CD14-positive monocyte (primary cell): ENCODE measurements around the gene PAQR5. TPM values are rescaled to one million over a fixed set of nuclear protein-coding genes. Genes with fewer than 3 reads are reported as not detected.

Source experiments
- DNase-seq, 3 donors: peaks; one replicate each; pipeline ENCODE4 v3.0.0-alpha.2; 2011 to 2022
- H2AFZ ChIP-seq: 2 replicates; pipeline ENCODE4 v1.6.0; 2012; ENCODE audit warnings: mild to moderate bottlenecking, low read depth, low read length, inconsistent platforms; ENCODE audit not compliant: insufficient read depth, poor library complexity, severe bottlenecking
- H3K27ac ChIP-seq, 2 donors: 1 replicate in 1 of 2; 2 replicates in 1 of 2; pipeline ENCODE4 v1.5.1; 2012 to 2013; ENCODE audit warnings: low read length in 2 of 2, control low read depth in 1 of 2, inconsistent platforms in 1 of 2, low read depth in 1 of 2, mild to moderate bottlenecking in 1 of 2
- H3K27me3 ChIP-seq, 2 donors: one replicate each; pipeline versions ENCODE4 v1.6.0 to v1.6.1; 2011 to 2013; ENCODE audit warnings: low read length in 2 of 2; ENCODE audit not compliant: control insufficient read depth in 2 of 2, insufficient read depth in 2 of 2
- H3K36me3 ChIP-seq, 2 donors: replicated peaks in 1 of 2; 1 replicate in 1 of 2; 2 replicates in 1 of 2; pipeline versions ENCODE4 v1.5.1 to v1.6.1; 2012 to 2013; ENCODE audit warnings: low read length in 2 of 2, control low read depth in 1 of 2, inconsistent platforms in 1 of 2, mild to moderate bottlenecking in 1 of 2; ENCODE audit not compliant: insufficient read depth in 2 of 2, control insufficient read depth in 1 of 2
- H3K4me1 ChIP-seq, 2 donors: 1 replicate in 1 of 2; 2 replicates in 1 of 2; pipeline versions ENCODE4 v1.5.1 to v1.6.1; 2012 to 2013; ENCODE audit warnings: low read length in 2 of 2, control low read depth in 1 of 2, inconsistent platforms in 1 of 2, mild to moderate bottlenecking in 1 of 2, moderate library complexity in 1 of 2; ENCODE audit not compliant: insufficient read depth in 2 of 2, control insufficient read depth in 1 of 2
- H3K4me2 ChIP-seq: replicated peaks from 2 replicates; pipeline ENCODE3; 2012; ENCODE audit warnings: low read length, moderate library complexity, mild to moderate bottlenecking; ENCODE audit not compliant: poor library complexity, severe bottlenecking; ENCODE audit errors: extremely low read depth
- H3K4me3 ChIP-seq, 3 experiments: fragments of 200-600 bp in 1 of 3; sonication (generic) in 1 of 3; replicated peaks in 1 of 3; 1 replicate in 2 of 3; 2 replicates in 1 of 3; pipeline ENCODE4 v1.5.1; 2011 to 2013; ENCODE audit warnings: low read length in 3 of 3, mild to moderate bottlenecking in 3 of 3, control low read depth in 2 of 3, low read depth in 2 of 3, inconsistent platforms in 1 of 3, moderate library complexity in 1 of 3
- H3K79me2 ChIP-seq: 2 replicates; pipeline ENCODE4 v1.6.0; 2012; ENCODE audit warnings: mild to moderate bottlenecking, control low read depth, inconsistent platforms, low read length, moderate library complexity; ENCODE audit not compliant: insufficient read depth
- H3K9ac ChIP-seq: 2 replicates; pipeline ENCODE4 v1.6.0; 2017; ENCODE audit warnings: low read length, mild to moderate bottlenecking; ENCODE audit not compliant: insufficient read depth, poor library complexity, severe bottlenecking
- H3K9me3 ChIP-seq, 2 donors: replicated peaks in 1 of 2; 1 replicate in 1 of 2; 2 replicates in 1 of 2; pipeline versions ENCODE4 v1.5.1 to v1.6.1; 2012 to 2013; ENCODE audit warnings: low read length in 2 of 2, control low read depth in 1 of 2; ENCODE audit not compliant: control insufficient read depth in 1 of 2, insufficient read depth in 1 of 2
- H4K20me1 ChIP-seq: 2 replicates; pipeline ENCODE4 v1.6.0; 2012; ENCODE audit warnings: mild to moderate bottlenecking, low read length, control low read depth, moderate library complexity; ENCODE audit not compliant: insufficient read depth
- H3K27ac Mint-ChIP-seq, 7 donors: one replicate each; pipeline ENCODE4 v1.8.0; 2020; ENCODE audit warnings: mild to moderate bottlenecking in 7 of 7, mixed read lengths in 7 of 7, moderate library complexity in 6 of 7, inconsistent platforms in 2 of 7
- H3K27me3 Mint-ChIP-seq, 3 donors: one replicate each; pipeline ENCODE4 v1.8.0; 2021 to 2022; ENCODE audit warnings: low read depth in 3 of 3, mild to moderate bottlenecking in 3 of 3, mixed read lengths in 3 of 3, moderate library complexity in 3 of 3, inconsistent platforms in 1 of 3
- H3K36me3 Mint-ChIP-seq, 2 donors: one replicate each; pipeline ENCODE4 v1.8.0; 2020; ENCODE audit warnings: mixed read lengths in 2 of 2, inconsistent platforms in 1 of 2, mild to moderate bottlenecking in 1 of 2
- H3K4me1 Mint-ChIP-seq: one replicate; pipeline ENCODE4 v1.8.0; 2020; ENCODE audit warnings: mild to moderate bottlenecking, mixed read lengths
- H3K4me3 Mint-ChIP-seq, 2 donors: one replicate each; pipeline ENCODE4 v1.8.0; 2020; ENCODE audit warnings: mild to moderate bottlenecking in 2 of 2, mixed read lengths in 2 of 2, moderate library complexity in 1 of 2
- H3K9me3 Mint-ChIP-seq, 7 donors: one replicate each; pipeline ENCODE4 v1.8.0; 2020 to 2022; ENCODE audit warnings: mixed read lengths in 7 of 7, mild to moderate bottlenecking in 6 of 7, moderate library complexity in 6 of 7, inconsistent platforms in 2 of 7
- CTCF ChIP-seq: fragments of 200-600 bp; IDR thresholded peaks from one replicate; pipeline ENCODE4 v1.8.0; 2022; ENCODE audit warnings: antibody characterized with exemption, mild to moderate bottlenecking
- WGBS: methylation state at CpG from one replicate; pipeline ENCODE4 v1.1.5; 2013; ENCODE audit warnings: missing lambda C conversion rate; ENCODE audit not compliant: insufficient coverage; 5-methylcytosine and 5-hydroxymethylcytosine counted together
- intact Hi-C, 2 donors: fragments of 100-400 bp; cut with micrococcal nuclease; formaldehyde crosslinking; loops; one replicate each; pipeline versions ENCODE4 v1.15.0 to v1.15.1; 2023
- polyA plus RNA-seq, 3 donors: library from polyadenylated mRNA; depleted of rRNA in 1 of 3; unstranded in 2 of 3; stranded (reverse) in 1 of 3; fragments of 300-500 nt in 2 of 3; fragments of >200 nt in 1 of 3; fragmentation: Illumina TruSeq in 2 of 3; gene quantifications; 1 replicate in 2 of 3; 2 replicates in 1 of 3; pipeline ENCODE4 v1.2.3, GENCODE V29; 2012 to 2021

The PAQR5 gene
- polyA plus RNA-seq, 3 donors: not detected

DNA sequence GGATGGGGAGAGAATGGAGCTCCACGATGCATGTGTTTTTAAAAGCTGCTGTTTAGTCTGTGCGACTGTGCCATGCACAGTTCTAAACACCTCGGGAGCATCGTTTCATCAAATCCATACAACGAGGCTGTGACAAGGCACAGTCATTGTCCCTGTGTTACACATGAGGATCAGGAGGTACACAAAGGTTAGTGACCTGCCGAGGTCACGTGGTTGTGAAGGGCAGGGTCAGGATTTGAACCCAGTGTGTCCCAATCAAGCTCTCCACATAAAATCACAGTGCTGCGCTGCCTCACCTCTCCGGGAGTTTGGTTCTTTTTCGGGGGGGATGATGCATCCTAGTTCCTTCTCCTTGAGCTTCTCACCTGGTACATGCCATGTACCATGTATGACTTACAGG lies 96.7 kb downstream of the PAQR5 start:
- no peaks in the 10 kb centered on the region for H3K9me3 Mint-ChIP-seq
- Histone ChIP-seq H3K4me2 (no peak overlapping the region), H3K4me3 (no peak overlapping the region), H2AFZ (no peak overlapping the region), H3K27me3 (no peaks in the 10 kb centered on the region), H3K9me3 (no peaks in the 10 kb centered on the region), H3K27ac (no peak overlapping the region), H3K36me3 (no peaks in the 10 kb centered on the region), H4K20me1 (no peaks in the 10 kb centered on the region), H3K79me2 (no peaks in the 10 kb centered on the region), H3K4me1 (peaks cover 0 to 4% of the 10 kb centered on the region in 2 donors), H3K9ac (no peak overlapping the region)
- peaks cover 7 to 11% (median 9%) of the 10 kb centered on the region in 3 donors for H3K27me3 Mint-ChIP-seq
- TF ChIP-seq CTCF: no peak
- intact Hi-C loops: loop anchor here in 1 of 2 donors (2.0 kb wide), 1 partner anchor 337 kb away; no protein-coding TSS in a partner anchor
- DNase-seq: no peak
- H3K27ac Mint-ChIP-seq: no peak overlapping the region
- H3K36me3 Mint-ChIP-seq: no peaks in the 10 kb centered on the region
- peak overlapping the region in 1 of 2 donors; percentile 40 for H3K4me3 Mint-ChIP-seq
- 97% methylated on average over 6 of the region's 10 CpGs for WGBS
- H3K4me1 Mint-ChIP-seq: peaks cover 15% of the 10 kb centered on the region

DNA sequence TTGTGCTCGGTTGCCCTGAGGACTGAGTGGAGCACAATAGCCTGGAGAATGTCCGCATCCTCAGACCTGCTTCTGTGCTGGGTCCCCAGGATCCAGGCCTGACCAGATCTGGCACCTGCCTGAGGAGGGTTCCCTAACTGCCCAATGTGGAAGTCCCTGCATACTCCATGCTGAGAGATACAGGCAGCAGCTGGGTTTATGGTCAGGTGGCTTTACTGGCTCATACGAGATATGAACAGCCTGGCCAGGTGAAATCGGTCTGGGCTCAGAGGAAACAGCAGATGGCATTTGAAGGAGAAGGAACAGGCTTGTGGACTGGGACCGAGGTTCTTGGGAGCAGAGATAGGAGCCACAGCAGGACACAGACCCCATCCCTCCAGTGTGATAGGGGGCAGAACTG lies 97.3 kb downstream of the PAQR5 start:
- Histone ChIP-seq H3K36me3 (no peaks in the 10 kb centered on the region), H3K4me3 (no peak overlapping the region), H3K27me3 (no peaks in the 10 kb centered on the region), H3K79me2 (no peaks in the 10 kb centered on the region), H3K4me1 (peaks cover 0 to 4% of the 10 kb centered on the region in 2 donors), H3K9me3 (no peaks in the 10 kb centered on the region), H3K27ac (no peak overlapping the region), H2AFZ (no peak overlapping the region), H3K4me2 (no peak overlapping the region), H3K9ac (no peak overlapping the region), H4K20me1 (no peaks in the 10 kb centered on the region)
- Mint-ChIP-seq H3K27me3 (peaks cover 9 to 11% (median 9%) of the 10 kb centered on the region in 3 donors), H3K36me3 (no peaks in the 10 kb centered on the region), H3K27ac (no peak overlapping the region), H3K4me1 (peaks cover 15% of the 10 kb centered on the region), H3K9me3 (no peaks in the 10 kb centered on the region), H3K4me3 (no peak overlapping the region)
- WGBS: 84% methylated on average over 5 of the region's 5 CpGs
- no peak for TF ChIP-seq CTCF
- DNase-seq: no peak
- intact Hi-C loops: loop anchor here in 1 of 2 donors (2.0 kb wide), 1 partner anchor 337 kb away; no protein-coding TSS in a partner anchor
